OCI-LY1 (cell line): ENCODE measurements around the gene PRG3.

Source experiments
- CTCF ChIP-seq: fragments of 200-600 bp; sonication (generic), shearing (Covaris generic); IDR thresholded peaks from 2 replicates; pipeline ENCODE4 v1.5.1; 2017; ENCODE audit warnings: mild to moderate bottlenecking, antibody characterized with exemption, low read length, moderate library complexity, mixed read lengths
- EZH2 ChIP-seq: fragments of 200-600 bp; sonication (generic), shearing (Covaris generic); IDR thresholded peaks from 2 replicates; pipeline ENCODE4 v1.8.0; 2017; ENCODE audit warnings: borderline replicate concordance, mixed run types, mild to moderate bottlenecking, antibody characterized with exemption, low read length, moderate library complexity, mixed read lengths

- no peak for TF ChIP-seq EZH2
- no peak for TF ChIP-seq CTCF
These were observed 16.5 kb upstream of the PRG3 start for GRCh38 chr11:57397394-57397990.
